A549 (cell line): ENCODE measurements around the gene RTBDN. TPM values are rescaled to one million over a fixed set of nuclear protein-coding genes. Genes with fewer than 3 reads are reported as not detected.

Source experiments
- ATAC-seq, 2 experiments: fragments of 200-7000 bp in 1 of 2; fragments of >200 bp in 1 of 2; cut with Nextera tagmentation in 1 of 2; cut with Tn5 transposase in 1 of 2; 3 replicates each; pipeline versions ENCODE4 v1.8.0 to v1.9.1; 2018 to 2020; ENCODE audit warnings: mild to moderate bottlenecking in 1 of 2, moderate library complexity in 1 of 2
- CTCF ChIA-PET: fragments of 300-600 bp; sonication (Branson Sonifier 250); formaldehyde crosslinking; extraction: SDS; loops from one replicate; lab custom pipeline; 2021; ENCODE audit warnings: antibody characterized with exemption, inconsistent platforms; lab: Yijun Ruan, JAX
- POLR2A ChIA-PET: fragments of 350-600 bp; formaldehyde crosslinking; extraction: SDS; loops from one replicate; lab custom pipeline; 2021; ENCODE audit warnings: antibody characterized with exemption, inconsistent platforms; lab: Yijun Ruan, JAX
- DNase-seq, 2 experiments: peaks; one replicate each; pipeline versions ENCODE4 v3.0.0 to v3.0.0-alpha.2; 2011 to 2016; ENCODE audit warnings: low read depth in 1 of 2, low spot score in 1 of 2
- FAIRE-seq: peaks from 2 replicates; lab custom pipeline; 2011; peaks lifted over from hg19 to GRCh38; lab: Jason Lieb, UNC
- H3K27ac ChIP-seq, 2 experiments: fragments of >200 bp; sonication (Bioruptor Twin); formaldehyde crosslinking; 3 replicates each; pipeline ENCODE4 v1.5.1; 2016 to 2017
- H3K4me1 ChIP-seq: fragments of >200 bp; sonication (Bioruptor Twin); formaldehyde crosslinking; 3 replicates; pipeline ENCODE4 v1.6.1; 2016
- H3K4me2 ChIP-seq: fragments of >200 bp; sonication (Bioruptor Twin); formaldehyde crosslinking; 3 replicates; pipeline ENCODE4 v1.6.1; 2016
- H3K4me3 ChIP-seq: fragments of >200 bp; sonication (Bioruptor Twin); formaldehyde crosslinking; 3 replicates; pipeline ENCODE4 v1.5.1; 2016
- H3K9me3 ChIP-seq: fragments of >200 bp; sonication (Bioruptor Twin); formaldehyde crosslinking; 3 replicates; pipeline ENCODE4 v1.6.1; 2016
- CBX2 ChIP-seq: fragments of 200-600 bp; sonication (generic); IDR thresholded peaks from 2 replicates; pipeline ENCODE4 v1.6.1; 2016; ENCODE audit warnings: low read depth, mild to moderate bottlenecking, borderline replicate concordance
- CBX8 ChIP-seq: fragments of 200-600 bp; sonication (generic); IDR thresholded peaks from 2 replicates; pipeline ENCODE4 v1.6.1; 2016
- CEBPB ChIP-seq, 2 experiments: fragments of >200 bp in 1 of 2; sonication (Bioruptor Twin) in 1 of 2; formaldehyde crosslinking in 1 of 2; IDR thresholded peaks; 2 replicates each; pipeline ENCODE4 v1.6.1; 2012 to 2016
- EHMT2 ChIP-seq: fragments of 200-600 bp; sonication (generic); IDR thresholded peaks from 2 replicates; pipeline ENCODE4 v1.6.1; 2016; ENCODE audit warnings: antibody characterized with exemption, low read depth, mild to moderate bottlenecking, moderate library complexity
- EP300 ChIP-seq, 2 experiments: fragments of >200 bp; sonication (Bioruptor Twin); formaldehyde crosslinking; IDR thresholded peaks; 2 replicates in 1 of 2; 3 replicates in 1 of 2; pipeline ENCODE4 v1.6.1; 2016 to 2017
- ESRRA ChIP-seq: fragments of 150-350 bp; IDR thresholded peaks from 2 replicates; pipeline ENCODE4 v1.6.1; 2014; ENCODE audit warnings: mild to moderate bottlenecking, low read length, borderline replicate concordance
- FOSL2 ChIP-seq, 2 experiments: fragments of 450-650 bp in 1 of 2; fragments of >200 bp in 1 of 2; sonication (Bioruptor Twin) in 1 of 2; formaldehyde crosslinking; IDR thresholded peaks; 2 replicates each; pipeline versions ENCODE4 v1.5.0 to v1.6.1; 2016 to 2020; ENCODE audit warnings: mild to moderate bottlenecking in 1 of 2, moderate library complexity in 1 of 2
- GATA3 ChIP-seq: IDR thresholded peaks from 2 replicates; pipeline ENCODE4 v1.6.1; 2012; ENCODE audit warnings: borderline replicate concordance
- HDAC2 ChIP-seq: fragments of 200-600 bp; sonication (generic); IDR thresholded peaks from 2 replicates; pipeline ENCODE4 v1.6.1; 2016
- HES2 ChIP-seq: fragments of >200 bp; sonication (Bioruptor Twin); formaldehyde crosslinking; IDR thresholded peaks from 2 replicates; pipeline ENCODE4 v1.6.1; 2016
- HOXA7 ChIP-seq: fragments of 250-450 bp; sonication (Bioruptor Pico); IDR thresholded peaks from 2 replicates; pipeline ENCODE4 v1.5.0; 2020; ENCODE audit warnings: mild to moderate bottlenecking, moderate library complexity
- HOXB5 ChIP-seq: fragments of 250-450 bp; sonication (Bioruptor Pico); IDR thresholded peaks from 2 replicates; pipeline ENCODE4 v1.5.0; 2020; ENCODE audit warnings: mild to moderate bottlenecking, moderate library complexity
- JUN ChIP-seq, 2 experiments: fragments of >200 bp; sonication (Bioruptor Twin); formaldehyde crosslinking; IDR thresholded peaks; 2 replicates in 1 of 2; 3 replicates in 1 of 2; pipeline ENCODE4 v1.6.1; 2016 to 2017
- KDM1A ChIP-seq: fragments of 200-600 bp; sonication (generic); IDR thresholded peaks from 2 replicates; pipeline ENCODE4 v1.6.1; 2016; ENCODE audit warnings: low read depth, mild to moderate bottlenecking
- MAX ChIP-seq: IDR thresholded peaks from 2 replicates; pipeline ENCODE4 v1.6.1; 2012
- MAZ ChIP-seq: fragments of 150-350 bp; IDR thresholded peaks from 2 replicates; pipeline ENCODE4 v1.6.1; 2014; ENCODE audit warnings: antibody characterized with exemption, low read depth, low read length, borderline replicate concordance
- NPAS2 ChIP-seq: fragments of 250-450 bp; sonication (Bioruptor Pico); IDR thresholded peaks from 2 replicates; pipeline ENCODE4 v1.8.0; 2022; ENCODE audit warnings: mild to moderate bottlenecking, moderate library complexity, borderline replicate concordance
- NR3C1 ChIP-seq: fragments of >200 bp; sonication (Bioruptor Twin); formaldehyde crosslinking; IDR thresholded peaks from 3 replicates; pipeline ENCODE4 v1.6.1; 2017
- POLR2A ChIP-seq: IDR thresholded peaks from 2 replicates; pipeline ENCODE4 v1.6.1; 2012; ENCODE audit warnings: mild to moderate bottlenecking, low read length
- RAD21 ChIP-seq, 2 experiments: fragments of >200 bp in 1 of 2; sonication (Bioruptor Twin) in 1 of 2; formaldehyde crosslinking in 1 of 2; IDR thresholded peaks in 1 of 2; conservative IDR thresholded peaks in 1 of 2; 2 replicates in 1 of 2; 3 replicates in 1 of 2; pipeline ENCODE4 v1.6.1; 2012 to 2018; ENCODE audit warnings: inconsistent platforms in 1 of 2
- RFX5 ChIP-seq: fragments of 450-650 bp; IDR thresholded peaks from 2 replicates; pipeline ENCODE4 v1.7.1; 2014; ENCODE audit warnings: antibody characterized with exemption, mild to moderate bottlenecking, moderate library complexity
- SMC3 ChIP-seq: fragments of >200 bp; sonication (Bioruptor Twin); formaldehyde crosslinking; IDR thresholded peaks from 3 replicates; pipeline ENCODE4 v1.6.1; 2018; ENCODE audit warnings: inconsistent platforms
- SREBF2 ChIP-seq: fragments of 450-650 bp; IDR thresholded peaks from 2 replicates; pipeline ENCODE4 v1.6.1; 2014; ENCODE audit warnings: mild to moderate bottlenecking, moderate library complexity
- TP53 ChIP-seq: fragments of 250-450 bp; sonication (Bioruptor Pico); IDR thresholded peaks from 2 replicates; pipeline ENCODE4 v1.5.0; 2021; ENCODE audit warnings: mild to moderate bottlenecking, moderate library complexity
- ZC3H11A ChIP-seq: fragments of 450-650 bp; IDR thresholded peaks from 2 replicates; pipeline ENCODE4 v1.6.1; 2014; ENCODE audit warnings: antibody characterized with exemption, mild to moderate bottlenecking
- ZFP36 ChIP-seq: fragments of 450-650 bp; IDR thresholded peaks from 2 replicates; pipeline ENCODE4 v1.6.1; 2014; ENCODE audit warnings: borderline replicate concordance; ENCODE audit not compliant: partially characterized antibody
- ZNF302 ChIP-seq: fragments of 250-450 bp; sonication (Bioruptor Pico); IDR thresholded peaks from 2 replicates; pipeline ENCODE4 v1.9.0; 2021; ENCODE audit warnings: inconsistent platforms, mild to moderate bottlenecking, moderate library complexity
- ZSCAN20 ChIP-seq: fragments of 250-450 bp; sonication (Bioruptor Pico); IDR thresholded peaks from 2 replicates; pipeline ENCODE4 v1.8.0; 2022; ENCODE audit warnings: mild to moderate bottlenecking, moderate library complexity
- WGBS: methylation state at CpG from one replicate; pipeline ENCODE4 v1.1.6; 2017; ENCODE audit errors: missing lambda C conversion rate; 5-methylcytosine and 5-hydroxymethylcytosine counted together
- polyA plus RNA-seq, 4 experiments: library from polyadenylated mRNA; depleted of rRNA in 3 of 4; stranded (reverse); fragments of >200 nt; fragmentation: RNase III in 1 of 4; extraction: RNeasy Plus Mini Kit Qiagen cat#74134 plus additional on column Dnase treatment in 1 of 4; gene quantifications; 2 replicates in 3 of 4; 3 replicates in 1 of 4; pipeline ENCODE4 v1.2.3, GENCODE V29; 2011 to 2017

Gene RTBDN
- polyA plus RNA-seq, 2 of the 4 experiments (the other 2 are of a cell fraction), result 0.09 to 0.25 TPM

GRCh38 chr19:12840091-12841079, 6.0 kb upstream of the RTBDN start:
- CTCF ChIA-PET, result no interaction called here
- POLR2A ChIA-PET, result no interaction called here
- Histone ChIP-seq H3K9me3 (no peaks in the 10 kb centered on the region), H3K4me3 (no peak overlapping the region), H3K27ac (no peak overlapping the region), H3K4me1 (peaks cover 6% of the 10 kb centered on the region; the same call in 1 of the 3 replicates), H3K4me2 (no peak overlapping the region)
- ATAC-seq (peak in 1 of 2 experiments; percentile 52; a peak in 3 of 6 replicates), FAIRE-seq (no peak), DNase-seq (peak in 1 of 2 experiments; percentile 80)
- 54% methylated on average over 36 of the region's 43 CpGs for WGBS
- TF ChIP-seq GATA3, result no peak
- no peak for TF ChIP-seq SMC3
- no peak for TF ChIP-seq HOXB5 (CRISPR knock-in tag)
- no peak for TF ChIP-seq POLR2A
- TF ChIP-seq EHMT2, result no peak
- no peak for TF ChIP-seq ZSCAN20 (CRISPR knock-in tag)
- no peak for TF ChIP-seq NR3C1
- no peak for TF ChIP-seq CBX2
- TF ChIP-seq ZNF302, result no peak
- TF ChIP-seq FOSL2 (IDR thresholded peaks at IDR 0.05), result no peak
- no peak for TF ChIP-seq FOSL2 (CRISPR knock-in tag; IDR thresholded peaks at IDR 0.05)
- TF ChIP-seq HES2, result no peak
- TF ChIP-seq RAD21 (conservative IDR thresholded peaks at IDR 0.05 in 1 of 2, IDR thresholded peaks at IDR 0.05 in 1 of 2), result no peak
- TF ChIP-seq, all 56 proteins: peak for 0

DNA sequence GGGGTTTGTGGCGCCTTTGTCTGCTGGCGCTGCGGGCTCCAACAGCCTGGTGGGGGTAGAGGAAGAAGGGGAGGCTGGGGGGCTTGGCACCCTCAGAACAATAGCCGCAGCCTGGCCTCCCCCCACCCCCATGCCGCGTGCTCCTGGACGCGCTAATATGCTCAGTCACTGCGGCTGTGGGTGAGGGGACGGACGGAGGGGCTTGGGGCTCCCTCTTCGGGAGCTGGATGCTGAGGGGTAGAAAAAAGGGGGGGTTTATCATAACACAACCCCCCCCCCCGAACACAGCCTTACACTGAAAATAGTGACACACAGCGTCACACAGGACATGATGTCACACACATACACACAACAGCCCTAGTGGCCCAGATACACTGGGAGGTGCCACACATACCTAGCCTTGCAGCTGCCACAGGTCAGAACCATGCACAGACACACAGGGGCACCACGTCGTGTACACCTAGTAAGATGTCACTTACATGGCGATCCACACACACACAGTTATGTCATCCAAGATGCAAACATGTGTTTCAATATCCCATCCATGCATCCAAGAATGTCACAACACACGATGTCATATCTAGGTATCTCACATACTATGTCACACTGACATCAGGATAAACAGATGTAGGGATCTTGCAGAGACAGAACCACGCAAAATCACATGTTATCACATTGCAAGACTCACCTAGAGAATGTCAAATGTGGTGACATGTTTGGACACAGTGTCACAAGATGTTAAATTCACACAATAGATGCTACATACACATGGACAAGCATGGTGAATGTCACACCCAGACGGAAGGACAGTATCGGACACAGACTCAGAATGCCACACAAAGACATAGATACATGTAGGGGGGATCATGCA, 4.7 kb upstream of the RTBDN start:
- ATAC-seq (no peak; a peak in 1 of 6 replicates), DNase-seq (no peak), FAIRE-seq (no peak)
- H3K4me1 ChIP-seq, result peaks cover 9% of the 10 kb centered on the region; the same call in 1 of the 3 replicates
- WGBS, result 54% methylated on average over 11 of the region's 21 CpGs
- H3K4me2 ChIP-seq, result peak overlapping the region; percentile 66
- CTCF ChIA-PET, result interaction anchor here (0.6 to 2.9 kb wide), 7 partner anchors 8 to 153 kb away, joined by 3 to 27 read pairs (median 3); no protein-coding TSS in a partner anchor
- H3K4me3 ChIP-seq, result peak overlapping the region; percentile 78
- POLR2A ChIA-PET, result no interaction called here
- no peaks in the 10 kb centered on the region for H3K9me3 ChIP-seq
- TF ChIP-seq CEBPB (IDR thresholded peaks at IDR 0.05) (no peak), SREBF2 (no peak), KDM1A (no peak), ZFP36 (no peak), NPAS2 (CRISPR knock-in tag) (no peak), HOXA7 (CRISPR knock-in tag) (no peak), RFX5 (no peak), HDAC2 (no peak), EHMT2 (no peak), MAX (no peak), ESRRA (no peak), EP300 (IDR thresholded peaks at IDR 0.05) (no peak), JUN (IDR thresholded peaks at IDR 0.05) (no peak), HES2 (no peak), CBX8 (no peak), MAZ (no peak), ZC3H11A (no peak), TP53 (no peak)
- H3K27ac ChIP-seq, result peak overlapping the region; percentile 71 to 87
